Measurements from ENCODE around the gene NEU4. TPM values are rescaled to one million over a fixed set of nuclear protein-coding genes. Genes with fewer than 3 reads are reported as not detected.
"Not testable (repeated sequence)": the region's sequence is repeated elsewhere in the genome, so short reads cannot be mapped to it uniquely, and the experiment has no call there.

The NEU4 gene
- total RNA-seq, 2 experiments from 2014 or later: 0.84 TPM; not detected in 1

DNA sequence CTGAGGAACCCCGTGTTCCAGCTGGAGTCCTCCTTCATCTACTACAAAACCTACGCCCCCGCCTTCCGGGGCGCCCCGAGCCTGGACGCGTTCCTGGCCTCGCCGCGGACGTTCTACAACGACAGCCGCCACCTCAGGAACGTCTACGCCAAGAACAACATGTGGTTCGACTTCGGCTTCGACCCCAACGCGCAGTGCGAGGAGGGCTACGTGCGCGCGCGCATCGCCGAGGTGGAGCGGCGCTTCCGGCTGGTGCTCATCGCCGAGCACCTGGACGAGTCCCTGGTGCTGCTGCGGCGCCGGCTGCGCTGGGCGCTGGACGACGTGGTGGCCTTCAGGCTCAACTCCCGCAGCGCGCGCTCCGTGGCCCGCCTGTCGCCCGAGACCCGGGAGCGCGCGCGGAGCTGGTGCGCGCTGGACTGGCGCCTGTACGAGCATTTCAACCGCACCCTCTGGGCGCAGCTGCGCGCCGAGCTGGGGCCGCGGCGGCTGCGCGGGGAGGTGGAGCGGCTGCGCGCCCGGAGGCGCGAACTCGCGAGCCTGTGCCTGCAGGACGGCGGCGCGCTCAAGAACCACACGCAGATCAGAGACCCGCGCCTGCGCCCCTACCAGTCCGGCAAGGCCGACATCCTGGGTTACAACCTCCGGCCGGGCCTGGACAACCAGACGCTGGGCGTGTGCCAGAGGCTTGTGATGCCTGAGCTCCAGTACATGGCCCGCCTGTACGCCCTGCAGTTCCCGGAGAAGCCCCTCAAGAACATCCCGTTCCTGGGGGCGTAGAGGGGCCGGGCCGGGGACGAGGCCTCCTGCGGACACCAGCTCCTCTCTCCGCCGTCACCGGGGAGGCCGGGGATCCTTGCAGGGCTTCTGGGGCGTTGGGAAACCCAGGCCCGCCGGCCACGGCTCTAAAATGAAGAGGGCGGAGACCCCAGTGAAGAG is 5.3 kb upstream of the NEU4 start:
- DNase-seq (ENCODE audit: low spot score): no peak
- H3K9me2 ChIP-seq (ENCODE audit: insufficient read depth, low read length): no peaks in the 10 kb centered on the region
- H4K20me1 ChIP-seq (ENCODE audit: insufficient read depth, low read length): no peaks in the 10 kb centered on the region
- BruUV-seq (replicated peaks): no TSS peak
- no peaks in the 10 kb centered on the region for H3K36me3 ChIP-seq (ENCODE audit: insufficient read depth, low read length)
- peaks cover 3% of the 10 kb centered on the region for H3K4me1 ChIP-seq (ENCODE audit: insufficient read depth, low read length, poor library complexity, severe bottlenecking)
- H3K4me2 ChIP-seq (ENCODE audit: low read length): no peak overlapping the region
- no peak overlapping the region for H3K27ac ChIP-seq (ENCODE audit: low read depth, low read length, poor library complexity, severe bottlenecking)
- intact Hi-C loops (cut with micrococcal nuclease; ENCODE audit: unreplicated experiment): no loop called here
- POLR2A ChIA-PET: no interaction called here
- TF ChIP-seq EZH2phosphoT487 (IDR thresholded peaks at IDR 0.05; ENCODE audit: borderline replicate concordance, low read depth, low read length): no peak
- no peak for TF ChIP-seq CTCF (conservative IDR thresholded peaks at IDR 0.05; ENCODE audit: low read length)
- H3K4me3 ChIP-seq (ENCODE audit: low read depth, low read length, poor library complexity, severe bottlenecking): no peak overlapping the region
- CTCF ChIA-PET (ENCODE audit: unreplicated experiment): interaction anchor here (0.7 kb wide), 1 partner anchor 26 kb away, joined by 3 read pairs; no protein-coding TSS in a partner anchor
- no peaks in the 10 kb centered on the region for H3K9me3 ChIP-seq (ENCODE audit: low read length)
- no peaks in the 10 kb centered on the region for H3K79me2 ChIP-seq (ENCODE audit: insufficient read depth, low read depth, low read length)
- H2AFZ ChIP-seq (ENCODE audit: low read length): no peak overlapping the region

GRCh38 chr2:241804326-241805229 is 4.4 kb upstream of the NEU4 start:
- Histone ChIP-seq H4K20me1 (ENCODE audit: insufficient read depth, low read length) (no peaks in the 10 kb centered on the region), H3K79me2 (ENCODE audit: insufficient read depth, low read depth, low read length) (no peaks in the 10 kb centered on the region), H3K27ac (ENCODE audit: low read depth, low read length, poor library complexity, severe bottlenecking) (no peak overlapping the region), H3K4me3 (ENCODE audit: low read depth, low read length, poor library complexity, severe bottlenecking) (no peak overlapping the region), H3K9me2 (ENCODE audit: insufficient read depth, low read length) (no peaks in the 10 kb centered on the region), H3K36me3 (ENCODE audit: insufficient read depth, low read length) (no peaks in the 10 kb centered on the region), H3K4me1 (ENCODE audit: insufficient read depth, low read length, poor library complexity, severe bottlenecking) (peaks cover 3% of the 10 kb centered on the region), H3K4me2 (ENCODE audit: low read length) (no peak overlapping the region; the same call in 1 of the 2 replicates), H3K9me3 (ENCODE audit: low read length) (no peaks in the 10 kb centered on the region), H2AFZ (ENCODE audit: low read length) (no peak overlapping the region)
- CTCF ChIA-PET (ENCODE audit: unreplicated experiment): no interaction called here
- no TSS peak for BruUV-seq (replicated peaks)
- POLR2A ChIA-PET: interaction anchor here (0.5 kb wide), 1 partner anchor 353 kb away, joined by 3 read pairs; no protein-coding TSS in a partner anchor
- DNase-seq (ENCODE audit: low spot score): peak; percentile 22
- intact Hi-C loops (cut with micrococcal nuclease; ENCODE audit: unreplicated experiment): no loop called here
- peak; percentile 49 for TF ChIP-seq CTCF (conservative IDR thresholded peaks at IDR 0.05; ENCODE audit: low read length)
- TF ChIP-seq EZH2phosphoT487 (IDR thresholded peaks at IDR 0.05; ENCODE audit: borderline replicate concordance, low read depth, low read length): no peak

- H3K79me2 ChIP-seq (ENCODE audit: insufficient read depth, low read depth, low read length); BruUV-seq (replicated peaks); H3K4me1 ChIP-seq (ENCODE audit: insufficient read depth, low read length, poor library complexity, severe bottlenecking); DNase-seq (ENCODE audit: low spot score); CTCF ChIA-PET (ENCODE audit: unreplicated experiment); POLR2A ChIA-PET; H3K9me2 ChIP-seq (ENCODE audit: insufficient read depth, low read length); H3K27ac ChIP-seq (ENCODE audit: low read depth, low read length, poor library complexity, severe bottlenecking); H3K4me3 ChIP-seq (ENCODE audit: low read depth, low read length, poor library complexity, severe bottlenecking); H3K36me3 ChIP-seq (ENCODE audit: insufficient read depth, low read length); H4K20me1 ChIP-seq (ENCODE audit: insufficient read depth, low read length); H3K9me3 ChIP-seq (ENCODE audit: low read length); H2AFZ ChIP-seq (ENCODE audit: low read length); intact Hi-C loops (cut with micrococcal nuclease; ENCODE audit: unreplicated experiment); H3K4me2 ChIP-seq (ENCODE audit: low read length): not testable (repeated sequence)
Measured at GRCh38 chr2:241806217-241806616, 2.8 kb upstream of the NEU4 start.

Measured in OCI-LY7 (cell line).